IMR-90 (cell line): Measurements from ENCODE around the gene ITGB5. TPM values are rescaled to one million over a fixed set of nuclear protein-coding genes. Genes with fewer than 3 reads are reported as not detected.

Experiments used
- ATAC-seq: fragments of 200-7000 bp; cut with Tn5 transposase; 2 replicates; pipeline ENCODE4 v1.9.1; 2020; ENCODE audit warnings: low read depth, mild to moderate bottlenecking, moderate library complexity
- BruUV-seq: library from RNA; stranded (reverse); fragments of 400-500 nt; replicated peaks from 2 replicates; lab custom pipeline; 2021; lab: Mats Ljungman, UMichigan
- CTCF ChIA-PET: fragments of 300-600 bp; formaldehyde crosslinking; extraction: SDS; loops from one replicate; lab custom pipeline; 2021; ENCODE audit warnings: antibody characterized with exemption; lab: Yijun Ruan, JAX
- POLR2A ChIA-PET: fragments of 300-600 bp; sonication (Branson Sonifier 250); formaldehyde crosslinking; loops from one replicate; lab custom pipeline; 2022; ENCODE audit warnings: antibody characterized with exemption; ENCODE audit not compliant: unreplicated experiment; lab: Charles Lee
- DNase-seq: peaks from one replicate; pipeline ENCODE4 v3.0.0; 2013
- H2AFZ ChIP-seq: replicated peaks from 2 replicates; pipeline ENCODE3; 2013; ENCODE audit warnings: low read length, mild to moderate bottlenecking; ENCODE audit not compliant: poor library complexity
- H2AK5ac ChIP-seq: 2 replicates; pipeline ENCODE4 v1.6.1; 2013; ENCODE audit warnings: low read depth, low read length, inconsistent platforms
- H2AK9ac ChIP-seq: replicated peaks from 2 replicates; pipeline ENCODE3; 2013; ENCODE audit warnings: mild to moderate bottlenecking, low read depth, low read length, moderate library complexity; ENCODE audit not compliant: poor library complexity
- H2BK120ac ChIP-seq: 2 replicates; pipeline ENCODE4 v1.6.1; 2013; ENCODE audit warnings: low read depth, low read length, inconsistent platforms
- H2BK15ac ChIP-seq: 3 replicates; pipeline ENCODE4 v1.6.1; 2013; ENCODE audit warnings: low read depth, low read length, inconsistent platforms
- H2BK20ac ChIP-seq: 2 replicates; pipeline ENCODE4 v1.6.1; 2013; ENCODE audit warnings: low read depth, mild to moderate bottlenecking, inconsistent platforms, low read length, moderate library complexity
- H2BK5ac ChIP-seq: 2 replicates; pipeline ENCODE4 v1.6.1; 2013; ENCODE audit warnings: mild to moderate bottlenecking, low read depth, low read length, inconsistent platforms; ENCODE audit not compliant: poor library complexity, severe bottlenecking
- H3K14ac ChIP-seq: replicated peaks from 2 replicates; pipeline ENCODE4 v1.6.1; 2013; ENCODE audit warnings: low read depth, low read length, inconsistent platforms
- H3K18ac ChIP-seq: 2 replicates; pipeline ENCODE4 v1.6.1; 2013; ENCODE audit warnings: low read depth, low read length, control low read depth
- H3K23ac ChIP-seq: 2 replicates; pipeline ENCODE4 v1.6.1; 2013; ENCODE audit warnings: low read depth, low read length, inconsistent platforms
- H3K27ac ChIP-seq: 2 replicates; pipeline ENCODE4 v1.5.1; 2013; ENCODE audit warnings: mild to moderate bottlenecking, control low read depth, low read length; ENCODE audit not compliant: insufficient read depth
- H3K27me3 ChIP-seq: 2 replicates; pipeline ENCODE4 v1.6.1; 2013; ENCODE audit warnings: low read length; ENCODE audit not compliant: control insufficient read depth, insufficient read depth
- H3K36me3 ChIP-seq: 2 replicates; pipeline ENCODE4 v1.6.1; 2013; ENCODE audit warnings: low read length, mixed read lengths; ENCODE audit not compliant: control insufficient read depth, insufficient read depth
- H3K4ac ChIP-seq: 2 replicates; pipeline ENCODE4 v1.6.1; 2013; ENCODE audit warnings: low read depth, low read length, inconsistent platforms
- H3K4me1 ChIP-seq: 2 replicates; pipeline ENCODE4 v1.6.1; 2013; ENCODE audit warnings: low read length, mixed read lengths; ENCODE audit not compliant: control insufficient read depth, insufficient read depth
- H3K4me2 ChIP-seq: 2 replicates; pipeline ENCODE4 v1.6.1; 2013; ENCODE audit warnings: low read depth, mild to moderate bottlenecking, control low read depth, low read length, moderate library complexity
- H3K4me3 ChIP-seq: 2 replicates; pipeline ENCODE4 v1.5.1; 2013; ENCODE audit warnings: low read depth, mild to moderate bottlenecking, control low read depth, low read length, moderate library complexity; ENCODE audit not compliant: insufficient read depth
- H3K56ac ChIP-seq: 2 replicates; pipeline ENCODE4 v1.6.1; 2013; ENCODE audit warnings: low read length, inconsistent platforms; ENCODE audit not compliant: insufficient read depth; ENCODE audit errors: extremely low read depth
- H3K79me1 ChIP-seq, 2 experiments: 2 replicates each; pipeline ENCODE4 v1.6.1; 2013; ENCODE audit warnings: low read length in 2 of 2, inconsistent platforms in 1 of 2, low read depth in 1 of 2
- H3K9ac ChIP-seq: 2 replicates; pipeline ENCODE4 v1.6.1; 2013; ENCODE audit warnings: low read depth, low read length, control low read depth
- H3K9me1 ChIP-seq: 2 replicates; pipeline ENCODE4 v1.6.1; 2013; ENCODE audit warnings: low read length, inconsistent platforms; ENCODE audit not compliant: insufficient read depth
- H3K9me3 ChIP-seq: 2 replicates; pipeline ENCODE4 v1.6.1; 2013; ENCODE audit warnings: low read length; ENCODE audit not compliant: control insufficient read depth, insufficient read depth
- H4K20me1 ChIP-seq: 2 replicates; pipeline ENCODE4 v1.6.1; 2013; ENCODE audit warnings: low read length, inconsistent platforms; ENCODE audit not compliant: insufficient read depth
- H4K5ac ChIP-seq: 2 replicates; pipeline ENCODE4 v1.6.1; 2013; ENCODE audit warnings: mild to moderate bottlenecking, low read depth, low read length, control low read depth
- H4K8ac ChIP-seq, 2 experiments: 2 replicates each; pipeline ENCODE4 v1.6.1; 2013; ENCODE audit warnings: low read depth in 2 of 2, low read length in 2 of 2, control low read depth in 1 of 2, inconsistent platforms in 1 of 2
- H4K91ac ChIP-seq: 2 replicates; pipeline ENCODE4 v1.6.1; 2013; ENCODE audit warnings: low read depth, low read length, inconsistent platforms; ENCODE audit not compliant: insufficient read depth
- BHLHE40 ChIP-seq: fragments of 150-350 bp; IDR thresholded peaks from 2 replicates; pipeline ENCODE4 v1.6.1; 2016; ENCODE audit warnings: mild to moderate bottlenecking, low read depth, low read length
- CEBPB ChIP-seq: IDR thresholded peaks from 2 replicates; pipeline ENCODE4 v1.6.1; 2012; ENCODE audit warnings: low read depth, low read length, improper control_type of control experiment
- CHD1 ChIP-seq: IDR thresholded peaks from 2 replicates; pipeline ENCODE4 v1.6.1; 2012; ENCODE audit warnings: low read depth, low read length, improper control_type of control experiment
- CTCF ChIP-seq: conservative IDR thresholded peaks from 2 replicates; pipeline ENCODE4 v1.5.1; 2012; ENCODE audit warnings: mild to moderate bottlenecking, low read depth, low read length, improper control_type of control experiment
- ELK1 ChIP-seq: fragments of 150-350 bp; IDR thresholded peaks from 2 replicates; pipeline ENCODE4 v1.6.1; 2016; ENCODE audit warnings: low read depth, mild to moderate bottlenecking, low read length, moderate library complexity, borderline replicate concordance
- FOS ChIP-seq: fragments of 150-350 bp; IDR thresholded peaks from 2 replicates; pipeline ENCODE4 v1.6.1; 2016; ENCODE audit warnings: low read depth, low read length
- MAZ ChIP-seq: IDR thresholded peaks from 2 replicates; pipeline ENCODE4 v1.6.1; 2012; ENCODE audit warnings: low read depth, mild to moderate bottlenecking, low read length, improper control_type of control experiment, moderate library complexity, borderline replicate concordance
- MXI1 ChIP-seq: IDR thresholded peaks from 2 replicates; pipeline ENCODE4 v1.6.1; 2012; ENCODE audit warnings: low read depth, mild to moderate bottlenecking, low read length, moderate library complexity, borderline replicate concordance
- NFE2L2 ChIP-seq: fragments of 150-350 bp; IDR thresholded peaks from 2 replicates; pipeline ENCODE4 v1.6.1; 2016; ENCODE audit warnings: low read depth, mild to moderate bottlenecking, low read length
- POLR2A ChIP-seq: IDR thresholded peaks from 2 replicates; pipeline ENCODE4 v1.6.1; 2012; ENCODE audit warnings: mild to moderate bottlenecking, low read depth, low read length
- RCOR1 ChIP-seq: IDR thresholded peaks from 2 replicates; pipeline ENCODE4 v1.6.1; 2012; ENCODE audit warnings: mild to moderate bottlenecking, low read length, improper control_type of control experiment; ENCODE audit not compliant: insufficient replicate concordance
- RFX5 ChIP-seq: IDR thresholded peaks from 2 replicates; pipeline ENCODE4 v1.8.0; 2012; ENCODE audit warnings: low read depth, mild to moderate bottlenecking, low read length, moderate library complexity
- SMC3 ChIP-seq: fragments of 150-350 bp; IDR thresholded peaks from 2 replicates; pipeline ENCODE4 v1.6.1; 2016; ENCODE audit warnings: low read depth, mild to moderate bottlenecking, antibody characterized with exemption, low read length, moderate library complexity
- USF2 ChIP-seq: fragments of 150-350 bp; IDR thresholded peaks from 2 replicates; pipeline ENCODE4 v1.6.1; 2017; ENCODE audit warnings: mild to moderate bottlenecking, antibody characterized with exemption, low read length, low read depth
- WGBS, 2 experiments: methylation state at CpG; one replicate each; pipeline versions ENCODE4 v1.1.5 to v1.1.7; 2013; ENCODE audit warnings: missing lambda C conversion rate in 2 of 2; ENCODE audit not compliant: insufficient read length in 1 of 2; ENCODE audit errors: extremely low coverage in 2 of 2; 5-methylcytosine and 5-hydroxymethylcytosine counted together
- dilution Hi-C: fragments of 300-500 bp; cut with HindIII; formaldehyde crosslinking; loops from one replicate; pipeline ENCODE4 v1.14.3; 2018; ENCODE audit warnings: low sequenced_read_pairs; ENCODE audit not compliant: unreplicated experiment
- in situ Hi-C: fragments of 300-500 bp; cut with MboI; formaldehyde crosslinking; loops from 3 replicates; pipeline ENCODE4 v1.14.3; 2019; ENCODE audit warnings: low sequenced_read_pairs, inconsistent platforms, mixed read lengths
- intact Hi-C: fragments of 100-400 bp; cut with micrococcal nuclease; formaldehyde crosslinking; loops from 2 replicates; pipeline ENCODE4 v1.10.0; 2022
- polyA plus RNA-seq, 3 experiments: library from polyadenylated mRNA; depleted of rRNA; stranded (reverse); fragments of >200 nt; gene quantifications; 2 replicates each; pipeline ENCODE4 v1.2.3, GENCODE V29; 2012; ENCODE audit warnings: low replicate concordance in 1 of 3
- total RNA-seq: library from RNA; depleted of rRNA; stranded (reverse); fragments of >200 nt; gene quantifications from 2 replicates; pipeline ENCODE4 v1.2.3, GENCODE V29; 2012

The ITGB5 gene
- total and polyA plus RNA-seq, 2 of the 4 experiments (the other 2 are of a cell fraction), result 85.0 to 101 TPM

- Histone ChIP-seq H3K56ac (no peak overlapping the region), H3K4ac (no peak overlapping the region), H3K23ac (no peak overlapping the region), H2BK20ac (no peak overlapping the region; the same call in 1 of the 2 replicates), H3K9ac (no peak overlapping the region), H2BK5ac (no peak overlapping the region), H2BK15ac (no peak overlapping the region), H2AK5ac (no peak overlapping the region), H3K36me3 (peaks cover 12% of the 10 kb centered on the region), H3K4me3 (no peak overlapping the region), H3K9me3 (no peaks in the 10 kb centered on the region), H4K20me1 (0 out of 2 replicates have a peak, but pooled peaks cover 4% of the 10 kb centered on the region), H2AFZ (no peak overlapping the region), H3K27ac (no peak overlapping the region), H2BK120ac (0 out of 2 replicates have a peak overlapping the region, but pooled peaks have one; percentile 18), H3K14ac (no peak overlapping the region), H3K9me1 (0 out of 2 replicates have a peak, but pooled peaks cover 2% of the 10 kb centered on the region), H3K4me2 (no peak overlapping the region), H3K79me1 (no peaks in the 10 kb centered on the region), H4K5ac (no peak overlapping the region), H4K91ac (no peak overlapping the region), H3K18ac (no peak overlapping the region), H3K4me1 (peaks cover 7% of the 10 kb centered on the region), H3K27me3 (no peaks in the 10 kb centered on the region), H2AK9ac (peak overlapping the region; percentile 7), H4K8ac (no peak overlapping the region)
- in situ Hi-C loops (no loop called here), dilution Hi-C loops (loop anchor here (25.0 kb wide), 1 partner anchor 128 kb away; the partner anchor contains the start of gene ITGB5), intact Hi-C loops (no loop called here)
- WGBS, 2 experiments, result 100% methylated on average over 1 of the region's 5 CpGs; no CpG with 5 or more reads in 1 of the 2 experiments
- BruUV-seq, result no TSS peak
- DNase-seq (no peak), ATAC-seq (no peak)
- ChIA-PET CTCF (interaction anchor here (0.7 kb wide), 1 partner anchor 451 kb away, joined by 6 read pairs; no protein-coding TSS in a partner anchor), POLR2A (no interaction called here)
- TF ChIP-seq RCOR1 (no peak), NFE2L2 (no peak), MAZ (no peak), MXI1 (no peak), POLR2A (no peak), CEBPB (no peak), ELK1 (no peak), CTCF (no peak), USF2 (no peak), FOS (no peak), BHLHE40 (no peak), CHD1 (no peak), RFX5 (no peak), SMC3 (no peak)
Measured at GRCh38 chr3:124758851-124759635, 128.1 kb downstream of the ITGB5 start.
